Ecto neural progenitor cell (in vitro differentiated cells): ENCODE measurements around the gene PARL.
A peak's percentile ranks its signal among the peaks of the same experiment; 100 is the strongest.

Experiments
- DNase-seq: peaks from one replicate; pipeline ENCODE4 v3.0.0-alpha.2; 2018; ENCODE audit warnings: low spot score

PARL gene, protein sequence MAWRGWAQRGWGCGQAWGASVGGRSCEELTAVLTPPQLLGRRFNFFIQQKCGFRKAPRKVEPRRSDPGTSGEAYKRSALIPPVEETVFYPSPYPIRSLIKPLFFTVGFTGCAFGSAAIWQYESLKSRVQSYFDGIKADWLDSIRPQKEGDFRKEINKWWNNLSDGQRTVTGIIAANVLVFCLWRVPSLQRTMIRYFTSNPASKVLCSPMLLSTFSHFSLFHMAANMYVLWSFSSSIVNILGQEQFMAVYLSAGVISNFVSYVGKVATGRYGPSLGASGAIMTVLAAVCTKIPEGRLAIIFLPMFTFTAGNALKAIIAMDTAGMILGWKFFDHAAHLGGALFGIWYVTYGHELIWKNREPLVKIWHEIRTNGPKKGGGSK

GRCh38 chr3:183884427-183885296 is at the start of gene PARL:
TSS of gene PARL (minus strand) at chr3:183884880. CDS start at chr3:183884846, 34 bp downstream.
- peak; percentile 97 for DNase-seq

- no peak for DNase-seq
Observed at GRCh38 chr3:183933160-183933559, 48.5 kb upstream of the PARL start.

GRCh38 chr3:183931881-183932280 is 47.2 kb upstream of the PARL start:
- DNase-seq = no peak

DNA sequence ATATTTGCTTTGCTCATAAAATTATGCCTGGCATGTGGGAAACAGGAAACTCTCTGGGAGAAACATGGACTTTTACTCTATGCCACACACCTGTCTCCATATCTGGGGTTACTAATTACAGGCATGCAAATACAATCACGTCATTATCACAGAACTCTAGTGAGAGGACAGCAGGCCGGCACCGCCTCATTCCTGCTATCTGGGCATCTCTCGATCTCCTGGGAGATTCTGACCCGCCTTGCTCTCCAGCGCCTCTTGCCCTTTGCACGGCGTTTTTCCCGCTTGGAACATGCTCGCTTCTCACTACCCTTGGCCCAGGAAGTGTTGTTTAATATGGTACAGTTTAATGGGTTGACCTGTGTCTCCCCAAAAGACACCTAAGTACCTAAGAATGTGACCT is 45.4 kb upstream of the PARL start:
- no peak for DNase-seq

GRCh38 chr3:183927059-183927458 is 42.4 kb upstream of the PARL start:
- no peak for DNase-seq

DNA sequence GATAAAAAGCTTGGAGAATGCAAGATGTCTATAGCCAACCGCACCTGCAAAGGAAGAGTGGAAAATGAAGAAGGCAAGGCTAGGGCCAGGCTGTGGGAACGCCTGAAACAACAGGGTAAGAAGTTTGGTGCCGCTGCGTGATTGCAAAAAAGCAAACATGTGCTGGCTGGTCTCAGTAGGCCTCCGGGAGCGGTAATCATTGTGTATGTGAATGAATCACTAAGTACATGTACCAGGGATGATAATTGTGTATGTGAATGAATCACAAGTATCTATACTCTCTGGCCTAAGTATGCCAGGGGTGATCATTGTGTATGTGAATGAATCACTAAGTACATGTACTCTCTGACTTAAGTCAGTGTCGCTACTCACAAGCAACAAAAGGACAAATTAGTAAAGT is 40.3 kb upstream of the PARL start:
- DNase-seq = no peak

- no peak for DNase-seq
Observed at GRCh38 chr3:183924543-183924942, 39.9 kb upstream of the PARL start.

GRCh38 chr3:183922421-183922820 is 37.7 kb upstream of the PARL start:
- DNase-seq = no peak

DNA sequence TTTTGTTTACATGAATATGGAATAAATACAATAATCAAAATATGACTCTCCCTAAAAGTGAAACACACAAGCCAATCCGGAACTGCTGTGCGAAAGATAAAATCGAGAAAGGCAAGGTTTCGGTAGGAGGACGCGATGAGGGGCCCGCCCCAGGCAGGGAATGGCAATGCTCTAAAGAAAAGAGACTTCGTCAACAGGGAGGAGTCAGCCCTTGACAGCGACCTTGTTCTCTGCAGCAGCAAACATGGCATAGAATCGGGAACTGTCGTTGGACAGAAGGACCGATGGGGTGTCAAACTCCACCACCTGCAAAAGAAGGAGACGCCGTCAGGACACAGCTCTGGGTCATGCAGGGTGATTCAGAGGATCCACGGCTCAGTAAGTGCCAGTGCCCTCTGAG is 36.4 kb upstream of the PARL start:
- DNase-seq = no peak

- DNase-seq = no peak
Observed at GRCh38 chr3:183920416-183920815, 35.7 kb upstream of the PARL start.

- no peak for DNase-seq
Observed at GRCh38 chr3:183918178-183918577, 33.5 kb upstream of the PARL start.

- DNase-seq = no peak
Observed at GRCh38 chr3:183917776-183918175, 33.1 kb upstream of the PARL start.

DNA sequence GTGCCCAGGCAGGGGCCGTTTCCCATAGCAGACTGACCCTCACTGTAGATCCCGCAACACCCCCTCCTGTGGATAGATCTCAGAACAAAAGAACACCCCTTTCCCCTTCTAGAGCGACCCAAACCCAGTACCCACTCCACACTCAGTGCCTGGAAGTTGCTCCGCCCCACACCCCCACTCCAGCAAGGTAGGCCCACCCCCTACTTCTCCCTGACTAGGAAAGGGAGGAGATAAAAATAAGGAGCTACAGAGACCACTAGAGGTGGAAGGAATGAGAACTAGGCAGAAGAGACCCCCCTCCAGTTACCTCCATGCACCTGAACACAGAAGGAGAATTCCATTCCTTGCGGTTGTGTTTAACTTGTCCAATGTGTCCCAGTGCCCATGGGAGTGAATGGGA is 30.2 kb upstream of the PARL start:
- no peak for DNase-seq

DNA sequence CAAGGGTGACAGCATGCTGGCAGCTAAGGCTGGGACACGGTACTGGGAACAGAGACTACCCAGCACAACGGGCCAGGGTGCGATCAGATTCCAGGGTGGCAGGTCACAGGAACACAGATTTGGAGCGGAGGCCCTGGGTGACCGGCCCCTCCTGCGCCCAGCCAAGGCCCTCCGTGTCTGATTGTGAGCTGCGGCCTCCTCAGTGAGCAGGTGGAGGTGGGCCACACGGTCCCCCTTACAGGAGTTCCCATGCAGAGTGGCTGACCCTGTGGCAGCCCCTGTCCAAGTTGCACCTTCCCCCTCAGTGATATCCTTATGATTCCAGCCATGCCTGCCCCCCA is 28.9 kb upstream of the PARL start:
- DNase-seq = no peak

- DNase-seq = no peak
Observed at GRCh38 chr3:183912895-183913579, 28.4 kb upstream of the PARL start.

- DNase-seq = no peak
Observed at GRCh38 chr3:183911763-183912506, 27.3 kb upstream of the PARL start.

DNA sequence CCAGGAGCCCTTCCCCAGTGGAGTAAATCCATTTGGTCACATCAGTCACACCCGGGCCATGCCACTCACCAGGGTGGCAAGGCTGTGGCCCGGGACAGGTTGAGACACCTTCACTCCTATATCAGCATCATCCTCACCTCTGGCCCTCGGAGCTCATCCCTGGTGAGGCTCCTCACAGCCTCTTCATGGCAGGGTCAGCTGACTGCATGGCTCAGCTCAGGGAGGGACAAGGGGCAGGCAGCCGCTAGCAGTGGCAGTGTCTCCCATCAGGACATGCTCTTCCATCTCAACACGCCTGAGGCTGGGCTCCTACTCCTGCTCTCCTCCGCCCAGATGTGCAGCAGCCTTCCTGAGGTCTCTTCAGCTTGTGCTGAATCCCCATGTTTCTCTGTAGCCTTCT is 26.4 kb upstream of the PARL start:
- no peak for DNase-seq

DNA sequence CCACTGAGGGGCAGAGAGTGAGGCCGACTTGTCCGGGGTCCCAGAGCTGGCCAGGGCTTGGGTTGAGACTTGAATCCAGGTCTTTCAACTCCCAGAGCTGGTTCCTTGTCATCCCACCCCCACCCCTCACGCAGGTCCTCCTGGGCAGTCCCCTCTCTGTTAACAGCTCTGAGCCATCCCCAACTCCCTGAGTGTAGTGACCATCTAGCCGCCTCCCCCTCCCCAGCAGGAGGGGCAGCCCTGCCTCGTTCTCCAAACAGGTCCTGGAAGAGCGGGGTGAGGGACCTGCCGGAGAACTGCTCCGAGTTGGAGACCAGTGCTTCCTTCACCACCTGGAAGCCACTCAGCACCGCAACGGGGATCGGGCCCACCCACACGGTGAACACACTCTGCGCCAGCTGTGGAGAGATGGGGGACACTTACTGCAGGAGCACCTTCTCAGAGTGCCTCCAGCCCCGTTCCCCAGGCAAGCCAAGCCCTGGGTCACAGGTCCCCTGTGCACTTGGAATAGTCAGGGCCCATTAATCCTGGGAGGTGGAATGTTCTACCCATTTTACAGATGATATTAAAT is 24.4 kb upstream of the PARL start:
- DNase-seq = no peak

DNA sequence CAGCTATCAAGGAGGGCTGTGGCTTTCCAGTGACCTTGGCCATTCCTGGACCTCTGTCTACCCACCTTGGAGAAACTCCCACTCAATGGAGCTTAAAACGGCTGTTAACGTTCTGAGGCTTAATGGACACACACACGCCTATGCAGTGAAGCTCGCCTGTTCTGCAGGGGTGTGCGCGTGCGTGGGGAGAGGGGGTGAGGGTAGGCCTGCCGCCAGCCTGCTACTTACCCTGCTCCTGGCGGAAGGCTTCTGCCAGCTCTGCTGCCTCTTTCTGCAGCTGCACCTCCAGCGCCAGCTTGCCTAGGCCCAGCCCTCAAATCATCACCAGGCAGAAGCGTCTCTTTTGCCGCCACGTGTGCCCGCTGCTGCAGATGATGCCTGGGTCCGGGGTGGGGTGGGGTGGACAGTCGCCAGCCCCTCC is 23.2 kb upstream of the PARL start:
- no peak for DNase-seq

- no peak for DNase-seq
Observed at GRCh38 chr3:183907176-183907575, 22.5 kb upstream of the PARL start.

DNA sequence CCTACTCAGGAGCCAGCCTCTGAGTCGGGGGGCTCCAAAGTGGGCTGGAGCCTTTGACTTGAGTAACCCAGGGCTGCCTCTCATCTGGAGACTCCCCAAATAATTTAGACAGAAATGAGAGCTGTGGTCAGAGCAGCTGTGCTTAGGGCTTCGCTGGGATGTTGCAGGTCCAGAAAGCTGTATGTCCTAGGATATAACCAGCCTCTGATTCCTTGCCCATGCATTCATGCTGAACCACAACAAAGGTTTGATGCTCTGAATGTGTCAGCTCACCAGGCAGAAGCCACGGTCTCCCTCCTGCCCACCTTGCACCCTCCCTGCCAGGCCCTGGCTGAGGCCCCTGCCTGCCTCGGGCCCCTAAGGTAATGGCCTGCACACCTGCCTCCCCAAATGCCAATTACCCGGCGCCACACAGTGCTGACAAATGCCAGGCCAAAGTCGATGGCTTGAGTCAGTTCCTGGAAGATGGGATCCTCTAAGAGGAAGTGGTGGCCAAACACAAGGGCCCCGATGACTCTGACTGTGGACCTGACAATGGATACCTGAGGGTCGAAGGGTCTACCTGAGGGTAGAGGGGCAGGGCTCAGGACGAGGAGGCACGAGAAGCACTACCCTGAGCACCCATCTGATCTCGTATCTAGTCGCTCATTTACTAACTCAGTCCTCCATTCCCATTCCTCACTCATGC is 21.7 kb upstream of the PARL start:
- no peak for DNase-seq
